CD4-positive, alpha-beta T cell (primary cell): Measurements from ENCODE around the gene CSDE1. TPM values are rescaled to one million over a fixed set of nuclear protein-coding genes. Genes with fewer than 3 reads are reported as not detected.

Experiments used
- ATAC-seq: fragments of 200-7000 bp; cut with Tn5 transposase; one replicate; pipeline ENCODE4 v1.10.0; 2022; ENCODE audit warnings: mild to moderate bottlenecking; ENCODE audit not compliant: poor library complexity
- CTCF ChIA-PET: fragments of 350-600 bp; sonication (Branson Sonifier 250); formaldehyde crosslinking; loops from one replicate; lab custom pipeline; 2021; ENCODE audit warnings: antibody characterized with exemption, inconsistent platforms; lab: Charles Lee
- POLR2A ChIA-PET: fragments of 350-600 bp; sonication (Branson Sonifier 250); formaldehyde crosslinking; loops from one replicate; lab custom pipeline; 2021; ENCODE audit warnings: antibody characterized with exemption, inconsistent platforms; lab: Charles Lee
- DNase-seq, 14 experiments: peaks; one replicate each; pipeline ENCODE4 v3.0.0-alpha.2; 2013 to 2020; ENCODE audit warnings: mixed read lengths in 2 of 14
- H3K27ac ChIP-seq, 2 donors: one replicate each; pipeline versions ENCODE4 v1.5.1 to v1.7.0; 2013; ENCODE audit warnings: low read length in 2 of 2, low read depth in 1 of 2, mild to moderate bottlenecking in 1 of 2
- H3K27me3 ChIP-seq, 2 experiments: 1 replicate in 1 of 2; 2 replicates in 1 of 2; pipeline versions ENCODE4 v1.6.1 to v1.7.0; 2013; ENCODE audit warnings: low read length in 2 of 2, control low read depth in 1 of 2, mild to moderate bottlenecking in 1 of 2, moderate library complexity in 1 of 2; ENCODE audit not compliant: insufficient read depth in 2 of 2, control insufficient read depth in 1 of 2
- H3K36me3 ChIP-seq: one replicate; pipeline ENCODE4 v1.6.1; 2013; ENCODE audit warnings: low read length, control low read depth; ENCODE audit not compliant: insufficient read depth
- H3K4me1 ChIP-seq: one replicate; pipeline ENCODE4 v1.6.1; 2013; ENCODE audit warnings: low read length, control low read depth; ENCODE audit not compliant: insufficient read depth
- H3K4me3 ChIP-seq: one replicate; pipeline ENCODE4 v1.5.1; 2013; ENCODE audit warnings: mild to moderate bottlenecking, low read length, moderate library complexity
- H3K9me3 ChIP-seq, 2 experiments: 1 replicate in 1 of 2; 2 replicates in 1 of 2; pipeline versions ENCODE4 v1.6.1 to v1.7.0; 2013; ENCODE audit warnings: low read length in 2 of 2, mild to moderate bottlenecking in 2 of 2, control low read depth in 1 of 2, moderate library complexity in 1 of 2; ENCODE audit not compliant: control insufficient read depth in 1 of 2, insufficient read depth in 1 of 2
- H3K27ac Mint-ChIP-seq: one replicate; pipeline ENCODE4 v1.8.0; 2020; ENCODE audit warnings: mixed read lengths
- H3K27me3 Mint-ChIP-seq: one replicate; pipeline ENCODE4 v1.8.0; 2021; ENCODE audit warnings: mixed read lengths
- H3K36me3 Mint-ChIP-seq: one replicate; pipeline ENCODE4 v1.8.0; 2021; ENCODE audit warnings: low read depth, mixed read lengths
- H3K4me1 Mint-ChIP-seq: one replicate; pipeline ENCODE4 v1.8.0; 2021; ENCODE audit warnings: low read depth, mixed read lengths
- H3K4me3 Mint-ChIP-seq: one replicate; pipeline ENCODE4 v1.8.0; 2020; ENCODE audit warnings: mild to moderate bottlenecking, mixed read lengths
- H3K9me3 Mint-ChIP-seq: one replicate; pipeline ENCODE4 v1.8.0; 2020; ENCODE audit warnings: mixed read lengths
- CTCF ChIP-seq: fragments of 200-600 bp; IDR thresholded peaks from one replicate; pipeline ENCODE4 v1.8.0; 2022; ENCODE audit warnings: antibody characterized with exemption, mild to moderate bottlenecking
- intact Hi-C, 2 experiments: fragments of 100-400 bp; cut with DNase I in 1 of 2; cut with micrococcal nuclease in 1 of 2; formaldehyde crosslinking; loops; one replicate each; pipeline versions ENCODE4 v1.15.1 to v1.9.0; 2023 to 2025; cut with DNase I, micrococcal nuclease
- total RNA-seq, 174 experiments: library from RNA in 2 of 174; stranded (reverse) in 2 of 174; gene quantifications; one replicate each; pipeline ENCODE4 v1.2.3 and lab custom pipeline; 2021 to 2026

The CSDE1 gene
- total RNA-seq, 2 experiments from 2014 or later, result 725 to 731 TPM

DNA sequence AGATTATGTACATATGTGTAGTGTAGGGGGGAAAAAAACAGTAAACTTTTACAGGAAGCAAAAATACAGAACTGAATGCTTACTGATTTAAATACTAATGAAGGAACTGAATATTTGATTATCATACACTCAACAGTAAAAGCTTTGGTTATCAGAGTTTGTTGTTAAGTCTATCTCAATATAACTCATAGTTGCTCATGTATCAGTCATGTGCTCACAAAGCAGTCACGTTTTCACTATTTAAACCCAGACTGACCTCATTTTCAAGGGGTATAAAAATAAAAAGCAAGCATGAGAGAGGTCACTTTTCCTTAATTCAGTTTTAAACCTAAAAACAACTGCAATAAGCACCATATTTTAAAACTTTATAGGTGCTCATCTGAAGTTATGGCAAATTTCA, 34.3 kb downstream of the CSDE1 start:
- H3K36me3 Mint-ChIP-seq, result peaks cover 99% of the 10 kb centered on the region
- ATAC-seq, result no peak
- H3K4me1 ChIP-seq, result no peaks in the 10 kb centered on the region
- TF ChIP-seq CTCF, result no peak
- H3K4me3 ChIP-seq, result no peak overlapping the region
- H3K27ac ChIP-seq, result no peak overlapping the region
- ChIA-PET POLR2A (no interaction called here), CTCF (no interaction called here)
- no peak overlapping the region for H3K4me3 Mint-ChIP-seq
- intact Hi-C loops, result no loop called here
- H3K27me3 Mint-ChIP-seq, result no peaks in the 10 kb centered on the region
- peak overlapping the region; percentile 28 for H3K27ac Mint-ChIP-seq
- H3K9me3 Mint-ChIP-seq, result no peaks in the 10 kb centered on the region
- H3K27me3 ChIP-seq, result no peaks in the 10 kb centered on the region
- no peaks in the 10 kb centered on the region for H3K9me3 ChIP-seq
- no peak for DNase-seq
- H3K4me1 Mint-ChIP-seq, result no peaks in the 10 kb centered on the region
- peaks cover 100% of the 10 kb centered on the region for H3K36me3 ChIP-seq

DNA sequence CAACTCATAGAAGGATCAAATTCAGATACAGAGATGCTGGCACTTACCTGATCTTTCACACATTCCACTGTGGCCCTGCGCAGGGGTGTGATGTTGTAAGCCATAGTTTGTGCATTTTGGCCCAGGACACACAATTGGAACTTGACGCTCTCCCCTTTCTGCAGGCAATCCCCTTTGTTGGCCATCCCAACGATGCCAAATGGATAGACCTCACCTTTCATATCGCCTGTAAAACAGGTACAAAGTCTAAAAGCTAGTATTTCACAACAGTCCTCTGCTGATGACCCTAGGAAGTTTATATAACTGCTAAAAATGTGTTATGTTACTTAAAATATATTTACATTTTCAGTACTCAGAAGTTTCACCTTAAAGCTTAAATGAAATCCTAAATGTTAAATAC, 37.3 kb downstream of the CSDE1 start:
- Mint-ChIP-seq H3K9me3 (no peaks in the 10 kb centered on the region), H3K27ac (peak overlapping the region; percentile 45), H3K27me3 (no peaks in the 10 kb centered on the region), H3K4me1 (peaks cover 16% of the 10 kb centered on the region), H3K36me3 (peaks cover 98% of the 10 kb centered on the region), H3K4me3 (no peak overlapping the region)
- intact Hi-C loops, result no loop called here
- H3K27ac ChIP-seq, result no peak overlapping the region
- ChIA-PET POLR2A (interaction anchor here (1.2 kb wide), 1 partner anchor 37 kb away, joined by 3 read pairs; the partner anchor contains the start of gene CSDE1), CTCF (interaction anchor here (1.4 kb wide), 1 partner anchor 139 kb away, joined by 4 read pairs; the partner anchor contains the start of gene BCAS2)
- peaks cover 11% of the 10 kb centered on the region for H3K4me1 ChIP-seq
- peaks cover 81% of the 10 kb centered on the region for H3K36me3 ChIP-seq
- ATAC-seq (no peak), DNase-seq (no peak)
- H3K4me3 ChIP-seq, result no peak overlapping the region
- no peaks in the 10 kb centered on the region for H3K27me3 ChIP-seq
- no peak for TF ChIP-seq CTCF
- no peaks in the 10 kb centered on the region for H3K9me3 ChIP-seq

DNA sequence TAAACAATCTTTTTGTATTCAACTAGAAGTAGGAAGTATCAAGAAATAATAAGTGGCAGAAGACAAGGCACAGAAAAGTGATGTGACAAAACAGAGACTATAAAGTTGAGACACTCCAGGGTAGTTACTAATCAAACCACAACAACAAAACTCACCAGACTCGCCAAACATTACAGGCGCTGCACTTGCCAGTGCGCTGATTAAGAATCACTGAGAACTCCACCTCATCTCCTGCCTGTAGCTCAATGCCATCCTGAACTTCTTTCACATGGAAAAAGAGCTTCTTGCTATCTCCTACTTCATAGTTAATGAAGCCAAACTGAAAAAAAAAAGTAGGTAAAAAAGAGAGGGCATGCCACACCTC, 38.4 kb downstream of the CSDE1 start:
- POLR2A ChIA-PET, result no interaction called here
- Histone ChIP-seq H3K4me3 (no peak overlapping the region), H3K36me3 (peaks cover 70% of the 10 kb centered on the region), H3K27me3 (no peaks in the 10 kb centered on the region), H3K4me1 (peaks cover 16% of the 10 kb centered on the region), H3K9me3 (no peaks in the 10 kb centered on the region), H3K27ac (no peak overlapping the region)
- ATAC-seq (no peak), DNase-seq (no peak)
- CTCF ChIA-PET, result no interaction called here
- Mint-ChIP-seq H3K27ac (peak overlapping the region; percentile 32), H3K4me1 (peaks cover 17% of the 10 kb centered on the region), H3K4me3 (peak overlapping the region; percentile 25), H3K36me3 (peaks cover 89% of the 10 kb centered on the region), H3K9me3 (no peaks in the 10 kb centered on the region), H3K27me3 (no peaks in the 10 kb centered on the region)
- TF ChIP-seq CTCF, result no peak
- intact Hi-C loops, result loop anchor here (2.0 to 10.0 kb wide), 5 partner anchors 47 to 375 kb away; partner anchors contain the start of genes DENND2C (in 1 of the 2) and TRIM33 (in 1 of the 2)
